HG02571 (cell line): ENCODE data around the gene OR4C13.
"Not testable (repeated sequence)": the region's sequence is repeated elsewhere in the genome, so short reads cannot be mapped to it uniquely, and the experiment has no call there.

Experiments
- ATAC-seq: cut with Tn5 transposase; IDR thresholded peaks from one replicate; pipeline ENCODE4 v1.9.1; 2021; ENCODE audit warnings: mild to moderate bottlenecking, moderate library complexity; ENCODE audit not compliant: unreplicated experiment

OR4C13 gene

DNA sequence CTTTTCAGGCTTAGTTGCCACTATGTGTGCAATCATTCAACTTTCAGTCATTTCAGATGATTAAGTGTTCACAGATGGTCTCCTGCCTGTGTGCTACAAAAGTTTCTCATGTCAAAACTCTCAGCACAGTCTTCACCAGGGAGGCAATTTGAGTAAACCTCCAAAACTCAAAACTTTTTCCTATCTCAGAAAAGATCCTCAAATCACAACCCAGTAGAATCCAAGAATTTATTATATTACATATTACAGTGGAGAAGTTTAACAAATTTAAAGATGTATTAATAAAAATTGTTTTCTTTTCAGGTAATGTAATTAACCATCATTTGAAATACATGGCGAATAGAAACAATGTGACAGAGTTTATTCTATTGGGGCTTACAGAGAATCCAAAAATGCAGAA lies at the start of gene OR4C13:
Gene OR4C13 (plus strand): TSS at position 301 of the 400 bp plus-strand sequence. CDS start 32 bp downstream, at position 333.
- ATAC-seq: no peak

DNA sequence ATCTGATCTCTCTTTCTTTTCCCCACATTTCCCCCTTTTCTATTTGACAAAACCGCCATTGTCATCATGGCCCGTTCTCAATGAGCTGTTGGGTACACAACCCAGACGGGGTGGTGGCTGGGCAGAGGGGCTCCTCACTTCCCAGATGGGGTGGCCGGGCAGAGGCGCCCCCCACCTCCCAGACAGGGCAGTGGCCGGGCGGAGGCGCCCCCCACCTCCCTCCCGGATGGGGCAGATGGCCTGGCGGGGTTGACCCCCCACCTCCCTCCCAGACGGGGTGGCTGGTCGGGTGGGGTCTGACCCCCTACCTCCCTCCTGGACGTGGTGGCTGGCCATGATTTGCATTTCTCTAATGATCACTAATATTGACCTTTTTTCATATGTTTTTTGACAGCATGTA lies 40.7 kb upstream of the OR4C13 start:
- not testable (repeated sequence) for ATAC-seq

DNA sequence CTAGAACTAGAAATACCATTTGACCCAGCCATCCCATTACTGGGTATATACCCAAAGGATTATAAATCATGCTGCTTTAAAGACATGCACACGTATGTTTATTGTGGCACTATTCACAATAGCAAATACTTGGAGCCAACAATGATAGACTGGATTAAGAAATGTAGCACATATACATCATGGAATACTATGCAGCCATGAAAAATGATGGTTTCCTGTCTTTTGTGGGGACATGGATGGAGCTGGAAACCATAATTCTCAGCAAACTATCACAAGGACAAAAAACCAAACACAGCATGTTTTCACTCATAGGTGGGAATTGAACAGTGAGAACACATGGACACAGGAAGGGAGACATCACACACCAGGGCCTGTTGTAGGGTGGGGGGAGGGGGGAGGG lies 3.5 kb upstream of the OR4C13 start:
- not testable (repeated sequence) for ATAC-seq

DNA sequence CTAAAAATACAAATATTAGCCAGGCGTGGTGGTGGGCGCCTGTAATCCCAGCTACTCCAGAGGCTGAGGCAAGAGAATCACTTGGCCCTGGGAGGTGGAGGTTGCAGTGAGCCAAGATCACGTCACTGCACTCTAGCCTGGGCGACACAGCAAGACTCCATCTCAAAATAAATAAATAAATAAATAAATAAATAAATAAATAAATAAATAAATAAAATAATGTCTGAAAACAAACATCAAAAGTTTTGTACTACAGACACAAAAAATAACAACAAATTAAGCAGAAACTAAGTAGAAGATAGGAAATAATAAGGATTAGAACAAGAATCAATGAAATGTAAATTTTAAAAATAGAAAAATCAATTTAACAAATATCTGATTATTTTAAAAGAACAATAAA lies 21.2 kb downstream of the OR4C13 start:
- ATAC-seq: not testable (repeated sequence)

DNA sequence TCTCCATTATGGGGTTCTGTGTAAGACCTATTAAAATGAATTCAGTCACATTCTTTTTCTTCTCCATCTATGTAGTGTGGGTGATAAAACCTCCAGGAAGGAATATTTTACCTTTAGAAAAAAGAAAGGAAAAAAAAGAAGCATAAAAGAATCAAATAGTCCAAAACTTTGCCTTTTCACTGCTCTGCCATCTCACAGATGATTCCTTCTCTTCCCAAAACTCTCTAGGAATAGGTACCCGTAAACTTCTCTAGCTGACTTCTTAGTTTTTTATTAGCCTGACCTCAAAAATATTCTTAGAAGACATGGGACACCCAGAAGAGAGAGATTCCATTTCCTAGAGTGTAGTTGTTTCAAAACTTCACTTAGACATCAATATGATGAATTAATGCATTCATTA lies 30.2 kb downstream of the OR4C13 start, which contains the start of gene OR4C12:
Gene OR4C12 (minus strand): TSS at position 101 of the 400 bp plus-strand sequence. CDS start 34 bp downstream, at position 67.
- not testable (repeated sequence) for ATAC-seq

DNA sequence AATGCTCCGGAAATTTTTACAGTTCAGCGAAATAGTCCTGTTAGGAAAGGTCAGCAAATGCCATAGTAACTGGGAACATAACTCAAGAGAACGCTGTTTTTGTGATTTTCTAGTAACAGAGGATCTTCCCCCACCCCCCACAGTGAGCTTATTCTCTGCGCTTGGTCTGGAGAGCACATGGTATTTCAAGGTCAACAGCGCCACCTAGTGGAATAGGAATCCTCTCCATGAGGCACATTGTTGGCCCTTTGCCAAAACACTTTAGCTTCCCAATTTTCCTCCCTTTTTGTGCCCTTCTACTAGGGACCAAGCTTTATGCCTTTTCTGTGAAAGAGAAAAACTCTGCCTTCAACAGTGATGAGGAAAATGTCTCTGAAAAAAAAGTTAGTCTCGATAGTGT lies 43.4 kb downstream of the OR4C13 start:
- ATAC-seq: no peak
